SW480 (cell line): Measurements from ENCODE around the gene VPS35L.
"Not testable (repeated sequence)": the region's sequence is repeated elsewhere in the genome, so short reads cannot be mapped to it uniquely, and the experiment has no call there.

Experiments used
- DNase-seq: peaks from one replicate; pipeline ENCODE4 v3.0.0-alpha.2; 2016; ENCODE audit warnings: low spot score

Gene VPS35L

GRCh38 chr16:19710991-19711545, 155.6 kb downstream of the VPS35L start:
- DNase-seq: no peak

GRCh38 chr16:19711643-19712042, 156.1 kb downstream of the VPS35L start:
- no peak for DNase-seq

GRCh38 chr16:19712418-19713058, 157.0 kb downstream of the VPS35L start:
- no peak for DNase-seq

- DNase-seq: no peak
Observed at GRCh38 chr16:19713697-19714096, 158.2 kb downstream of the VPS35L start.

- no peak for DNase-seq
Observed at GRCh38 chr16:19715566-19715965, 160.1 kb downstream of the VPS35L start.

GRCh38 chr16:19716183-19716582, 160.7 kb downstream of the VPS35L start:
- DNase-seq: no peak

- DNase-seq: not testable (repeated sequence)
Observed at GRCh38 chr16:19716728-19717127, 161.2 kb downstream of the VPS35L start.

- no peak for DNase-seq
Observed at GRCh38 chr16:19717314-19717713, 161.8 kb downstream of the VPS35L start.

GRCh38 chr16:19717741-19718623, 162.5 kb downstream of the VPS35L start, which contains the start of the genes IQCK and KNOP1:
TSS of gene IQCK (plus strand) at chr16:19718271. CDS start at chr16:19718307, 36 bp downstream.
TSS of gene KNOP1 (minus strand) at chr16:19718227. CDS start at chr16:19715035, 3,192 bp downstream.
- DNase-seq: peak; percentile 86

GRCh38 chr16:19718624-19718965, 163.1 kb downstream of the VPS35L start:
- no peak for DNase-seq

GRCh38 chr16:19722269-19722952, 166.9 kb downstream of the VPS35L start:
- no peak for DNase-seq

- no peak for DNase-seq
Observed at GRCh38 chr16:19722981-19723380, 167.5 kb downstream of the VPS35L start.

GRCh38 chr16:19728636-19728965, 173.1 kb downstream of the VPS35L start:
- DNase-seq: no peak

- DNase-seq: no peak
Observed at GRCh38 chr16:19733551-19733950, 178.0 kb downstream of the VPS35L start.

GRCh38 chr16:19735074-19735867, 179.8 kb downstream of the VPS35L start:
- no peak for DNase-seq

- DNase-seq: no peak
Observed at GRCh38 chr16:19737306-19738038, 182.0 kb downstream of the VPS35L start.

GRCh38 chr16:19741354-19741753, 185.9 kb downstream of the VPS35L start:
- no peak for DNase-seq

GRCh38 chr16:19743816-19744159, 188.3 kb downstream of the VPS35L start:
- peak; percentile 11 for DNase-seq

GRCh38 chr16:19744670-19745069, 189.2 kb downstream of the VPS35L start:
- no peak for DNase-seq

GRCh38 chr16:19745286-19746010, 189.9 kb downstream of the VPS35L start:
- no peak for DNase-seq
